SHP77 treated with DMSO at 0.1 percent for 48 hours (cell line): ENCODE measurements around the gene RAB7B.
"Not testable (repeated sequence)": the region's sequence is repeated elsewhere in the genome, so short reads cannot be mapped to it uniquely, and the experiment has no call there.

Experiments used
- DNase-seq: peaks from one replicate; lab custom pipeline; 2025; lab: John Stamatoyannopoulos, UW

Gene RAB7B

DNA sequence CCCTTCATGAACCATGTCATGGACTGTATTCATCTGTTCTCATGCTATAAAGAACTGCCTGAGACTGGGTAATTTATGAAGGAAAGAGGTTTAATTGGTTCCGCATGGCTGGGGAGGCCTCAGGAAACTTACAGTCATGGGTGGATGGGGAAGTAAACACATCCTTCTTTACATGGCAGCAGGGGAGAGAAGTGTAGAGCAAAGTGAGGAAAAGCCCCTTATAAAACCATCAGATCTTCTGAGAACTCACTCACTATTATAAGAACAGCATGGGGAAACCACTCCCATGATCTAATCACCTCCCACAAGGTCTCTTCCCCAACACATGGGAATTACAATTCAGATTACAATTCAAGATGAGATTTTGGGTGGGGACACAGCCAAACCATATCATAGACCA is 6.6 kb downstream of the RAB7B start:
- not testable (repeated sequence) for DNase-seq

DNA sequence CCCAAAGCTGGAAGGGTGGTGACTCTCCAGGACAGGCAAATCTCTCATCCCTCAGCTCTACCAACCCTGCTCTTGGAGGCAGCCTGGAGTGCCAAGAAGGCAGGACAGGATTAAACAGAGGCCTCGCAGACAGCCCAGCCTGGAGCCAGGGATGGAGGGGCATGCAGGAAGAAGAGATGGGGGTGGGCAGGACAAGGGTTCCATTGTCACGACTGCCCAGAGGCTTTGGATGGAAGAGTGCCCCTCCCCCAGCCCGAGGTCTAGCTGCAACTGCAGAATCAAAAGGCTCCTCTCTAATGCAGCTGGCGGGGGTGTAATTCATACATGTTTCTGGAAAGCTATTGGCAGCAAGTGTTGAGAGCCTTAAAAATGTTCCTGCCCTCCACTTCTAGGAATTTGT is 8.8 kb downstream of the RAB7B start:
- DNase-seq, result no peak

DNA sequence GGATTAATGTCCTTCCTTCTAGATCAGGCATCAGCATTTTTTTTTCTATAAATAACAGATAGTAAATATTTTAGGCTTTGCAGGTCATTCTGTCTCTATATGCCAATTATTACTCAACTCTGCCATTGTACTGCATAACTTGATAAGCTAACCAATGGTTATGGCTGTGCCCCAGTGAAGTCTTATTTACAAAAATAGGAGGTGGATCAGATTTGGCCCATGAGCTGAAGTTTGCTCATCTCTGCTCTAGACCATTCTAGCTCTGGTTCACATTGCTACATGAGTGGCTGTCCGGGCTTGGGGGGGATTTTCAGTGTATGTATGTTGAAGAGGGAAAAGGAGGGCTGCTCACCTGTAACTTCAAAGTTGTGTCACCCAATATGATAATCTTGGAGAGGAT is 10.1 kb downstream of the RAB7B start:
- no peak for DNase-seq

DNA sequence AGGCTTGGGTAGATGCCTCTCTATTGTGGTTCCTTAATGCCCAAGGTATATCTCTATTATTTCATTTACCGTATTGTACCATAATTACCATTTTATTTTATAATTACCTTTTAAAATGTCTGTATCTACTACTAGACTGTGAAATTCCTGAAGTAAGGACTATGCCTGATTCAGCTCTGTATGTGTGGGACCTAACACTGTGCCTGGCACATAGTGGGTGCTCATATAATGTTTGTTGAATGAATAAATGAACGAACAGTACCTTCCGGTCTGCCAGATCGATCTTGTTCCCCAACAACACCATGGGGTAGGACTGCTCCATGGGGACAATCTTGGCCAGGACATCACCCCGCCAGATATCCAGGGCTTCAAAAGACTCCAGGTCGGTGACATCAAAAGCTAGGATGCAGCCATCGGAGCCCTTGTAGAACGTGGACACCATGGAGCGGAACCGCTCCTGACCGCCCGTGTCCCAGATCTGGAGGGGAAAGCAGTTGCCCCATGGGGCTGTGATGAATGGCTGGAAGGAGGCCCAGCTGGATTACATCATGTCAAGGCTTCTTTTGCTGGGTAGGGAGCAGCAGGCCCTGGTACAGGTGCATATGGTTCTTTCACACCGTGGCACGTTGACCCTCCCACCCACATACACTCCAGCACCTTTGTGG is 10.8 kb downstream of the RAB7B start:
- DNase-seq, result no peak

DNA sequence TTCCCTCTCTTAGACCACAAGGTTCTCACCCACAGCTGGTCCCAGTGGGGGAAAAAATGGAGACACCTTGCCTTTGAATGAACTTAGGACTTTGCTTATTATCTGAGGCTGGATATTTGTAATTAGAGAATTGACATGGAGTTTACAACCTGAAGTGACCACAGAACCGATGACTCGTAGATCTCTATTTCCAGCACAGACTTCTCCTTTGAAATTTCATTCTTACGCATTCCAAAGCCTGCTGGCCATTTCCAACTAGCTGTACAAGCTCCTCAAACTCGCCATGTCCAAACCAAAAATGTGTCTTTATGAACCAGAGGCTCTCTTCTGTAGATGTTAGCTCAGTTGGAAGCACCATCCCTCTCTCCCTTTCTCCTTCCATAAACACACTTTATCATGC is 12.0 kb downstream of the RAB7B start:
- no peak for DNase-seq

DNA sequence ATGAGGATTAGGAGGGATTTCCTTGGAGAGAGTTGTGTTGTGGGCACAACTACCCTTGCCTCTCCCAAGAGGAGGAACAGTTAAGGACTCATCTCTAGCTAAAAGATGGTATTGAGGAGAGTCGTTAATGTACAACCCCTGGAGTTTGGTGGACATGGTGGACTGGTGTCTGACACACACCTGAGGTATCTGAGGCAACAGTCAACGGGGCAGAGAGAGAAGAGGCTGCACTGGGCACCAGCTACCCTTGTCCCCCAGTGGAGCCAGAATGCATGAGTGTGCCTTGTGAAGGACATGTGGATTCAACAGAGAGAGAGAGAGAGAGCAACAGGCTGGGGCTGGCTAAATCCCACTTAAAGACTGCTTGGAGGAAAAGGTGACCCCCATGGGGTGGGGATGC is 13.0 kb downstream of the RAB7B start:
- no peak for DNase-seq

DNA sequence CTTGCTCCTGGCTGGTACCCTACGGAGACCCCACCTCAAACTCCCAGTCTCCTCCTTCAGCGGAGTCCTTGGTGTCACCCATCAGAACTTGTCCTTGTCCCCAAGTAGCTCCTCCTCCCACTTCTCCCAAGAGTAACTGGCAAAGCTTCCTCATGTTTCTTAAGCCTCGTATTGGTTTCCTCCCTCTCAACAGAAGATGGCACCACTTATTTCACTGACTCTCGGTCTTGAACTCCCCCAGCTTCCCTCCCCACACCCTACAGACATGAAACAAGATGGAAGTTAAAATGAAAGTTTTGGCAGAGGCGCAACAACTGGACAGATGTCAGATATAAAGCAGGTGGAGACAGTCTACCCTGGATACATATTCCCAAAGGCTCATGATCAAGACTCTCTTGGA is 13.4 kb downstream of the RAB7B start:
- DNase-seq, result no peak

DNA sequence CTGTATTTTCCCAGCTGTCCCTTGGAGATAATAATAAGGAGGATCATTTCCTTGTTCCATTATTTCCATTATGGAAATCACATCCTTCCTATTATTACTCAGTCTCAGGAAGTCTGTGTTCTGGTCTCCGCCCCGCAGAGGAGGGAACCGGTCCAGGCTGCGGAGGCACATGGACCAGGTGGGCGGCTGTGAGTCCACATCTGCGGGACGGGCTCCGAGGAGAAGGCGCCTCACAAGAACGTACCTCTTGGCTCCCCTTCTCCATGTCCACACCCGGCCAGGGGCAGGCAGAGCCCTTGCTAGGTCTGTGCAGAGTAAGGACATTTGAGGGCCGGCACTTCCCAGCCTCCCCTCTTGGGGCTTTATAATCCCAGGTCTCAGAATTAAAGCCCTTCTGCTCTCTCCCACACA is 14.6 kb downstream of the RAB7B start:
- no peak for DNase-seq

DNA sequence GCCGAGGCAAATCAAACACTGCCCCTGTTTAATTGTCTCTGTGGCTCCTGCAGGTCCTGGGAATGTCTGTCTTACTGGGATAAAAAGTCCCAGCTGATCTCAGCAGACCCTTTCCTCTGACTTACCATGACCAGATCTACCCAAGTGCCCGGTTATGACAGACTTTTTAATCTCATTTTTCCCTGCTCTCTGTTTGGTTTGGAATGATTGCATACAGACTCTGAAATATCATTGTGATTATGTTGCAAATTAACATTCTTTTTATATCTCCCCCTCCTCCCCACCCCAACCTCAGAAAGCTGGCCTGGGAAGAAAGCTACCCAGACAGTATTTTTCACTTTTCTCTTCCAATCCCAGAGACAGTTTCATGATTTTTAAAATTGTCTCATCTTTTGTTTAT is 16.3 kb downstream of the RAB7B start:
- DNase-seq, result no peak

DNA sequence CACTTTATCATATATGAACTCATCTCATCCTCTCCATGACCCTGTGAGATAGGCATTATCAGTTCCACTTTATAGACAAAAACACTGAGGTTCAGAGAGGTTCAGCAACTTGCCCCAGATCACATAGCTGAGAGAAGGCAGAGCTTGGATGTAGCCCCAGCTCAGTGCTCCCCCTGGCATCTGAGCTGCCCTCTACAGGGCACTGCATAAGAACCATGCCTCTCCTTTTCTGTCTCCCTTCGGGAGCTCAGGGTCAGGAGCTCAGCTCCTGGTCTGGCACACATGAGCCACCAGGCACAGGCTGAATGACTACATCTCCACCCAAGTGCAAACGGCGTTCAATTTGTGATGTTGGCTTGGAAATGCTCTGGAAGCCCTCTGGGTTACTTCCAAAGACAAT is 16.9 kb downstream of the RAB7B start:
- no peak for DNase-seq

DNA sequence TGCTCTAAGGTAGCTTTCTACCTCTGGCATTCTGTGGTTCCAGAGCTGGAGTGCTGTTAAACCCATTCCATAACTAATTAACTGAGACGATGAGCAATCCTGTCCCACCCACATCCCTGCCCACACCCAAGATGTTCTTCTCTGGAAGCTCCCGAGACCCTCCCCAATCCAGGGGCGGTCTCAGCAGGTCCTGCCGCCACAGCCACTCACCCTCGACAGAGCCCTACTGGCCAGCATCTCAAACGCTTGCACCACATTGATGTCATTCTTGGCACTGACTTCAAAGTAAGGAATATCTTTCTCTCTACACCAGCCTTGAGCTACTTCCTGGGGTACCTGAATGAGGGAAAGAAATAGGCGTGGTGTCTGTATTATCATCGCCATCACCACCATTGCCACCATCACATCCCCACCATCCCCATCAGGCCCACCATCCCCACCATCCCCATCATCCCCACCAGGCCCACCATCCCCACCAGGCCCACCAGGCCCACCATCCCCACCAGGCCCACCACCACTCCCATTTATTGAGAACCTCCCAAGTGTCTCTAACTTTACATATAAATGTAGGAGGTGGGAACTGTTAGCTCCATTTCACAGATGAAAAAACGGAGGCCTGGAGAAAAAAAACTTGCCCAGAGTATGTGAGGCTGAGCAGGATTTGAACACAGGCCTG is 17.7 kb downstream of the RAB7B start:
- DNase-seq, result no peak

DNA sequence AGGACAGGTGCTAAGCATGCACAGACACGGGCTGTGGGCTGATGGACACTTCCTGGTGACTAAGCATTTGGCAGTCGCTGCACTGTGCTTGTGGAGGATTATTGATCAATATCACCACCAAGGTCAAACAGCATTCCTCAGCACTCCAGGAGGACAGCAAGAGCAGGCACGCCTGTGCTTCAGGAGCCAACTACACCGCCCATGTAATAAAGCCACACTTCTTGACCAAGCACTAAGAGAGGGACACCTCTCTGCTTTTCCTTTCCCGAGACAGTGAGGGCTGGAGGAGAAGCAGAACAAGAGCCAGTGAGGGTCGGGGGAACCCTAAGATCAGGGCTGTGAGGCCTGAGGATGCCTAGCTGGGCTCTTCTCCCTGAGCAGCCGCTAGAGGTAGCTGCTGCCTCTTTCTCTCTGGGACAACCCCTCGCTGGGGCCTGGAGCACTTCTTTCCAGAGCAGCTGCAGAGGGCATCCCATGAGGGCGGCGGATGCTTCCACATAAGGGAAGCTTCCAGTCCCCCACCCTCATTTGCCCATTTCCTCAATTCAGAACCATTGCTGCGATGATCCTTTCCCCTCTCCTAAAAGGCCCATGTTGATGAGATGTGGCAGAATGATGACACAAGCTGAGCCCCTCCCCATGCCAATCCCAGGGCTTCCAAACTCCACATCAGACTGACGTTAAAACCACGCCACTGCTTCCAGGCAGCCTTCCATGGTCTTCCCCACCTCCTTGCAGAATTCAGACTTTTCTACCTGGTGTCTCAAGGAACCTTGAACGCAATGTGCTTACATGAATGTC is 19.1 kb downstream of the RAB7B start:
- DNase-seq, result peak; percentile 13

DNA sequence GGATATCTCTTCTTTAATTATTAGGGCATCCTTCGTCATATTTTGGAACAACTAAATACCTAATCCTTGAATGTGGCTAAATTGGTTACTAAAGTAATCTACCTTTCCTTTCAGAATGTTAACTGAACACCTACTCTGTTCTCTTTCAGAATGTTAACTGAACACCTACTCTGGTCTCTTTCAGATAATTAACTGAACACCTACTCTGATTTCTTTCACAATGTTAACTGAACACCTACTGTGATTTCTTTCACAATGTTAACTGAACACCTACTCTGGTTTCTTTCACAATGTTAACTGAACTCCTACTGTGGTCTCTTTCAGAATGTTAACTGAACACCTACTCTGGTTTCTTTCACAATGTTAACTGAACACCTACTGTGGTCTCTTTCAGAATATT is 21.9 kb downstream of the RAB7B start:
- DNase-seq, result no peak

DNA sequence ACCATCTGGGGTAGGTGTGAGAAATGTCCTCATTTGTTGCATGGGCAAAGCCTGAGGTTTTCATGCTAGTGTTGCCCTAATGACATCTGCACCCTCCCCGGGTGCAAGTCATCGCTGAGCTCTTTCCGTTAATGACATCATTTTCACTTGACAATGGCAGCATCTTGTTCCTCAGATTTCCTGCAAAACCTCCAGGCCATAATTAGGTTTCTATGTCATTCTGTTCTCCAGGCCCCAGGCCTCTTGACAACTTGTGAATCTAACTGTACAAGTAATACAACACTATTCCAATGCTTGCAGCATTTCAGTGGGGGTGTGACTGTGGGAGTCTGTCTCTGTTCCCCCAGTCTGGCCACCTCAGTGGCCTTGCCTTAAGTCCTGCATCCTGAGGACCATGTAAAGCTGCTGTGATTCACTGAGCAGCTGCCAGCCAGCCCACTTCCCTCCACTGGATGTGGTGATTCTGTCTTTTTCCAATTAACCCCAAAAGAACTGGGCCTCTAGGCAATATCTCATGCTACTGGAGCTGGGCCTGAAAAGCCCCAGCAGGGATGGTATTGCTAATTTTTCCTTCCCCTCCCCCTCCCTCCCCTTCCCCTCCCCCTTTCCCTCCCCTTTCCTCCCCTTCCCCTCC is 22.8 kb downstream of the RAB7B start:
- no peak for DNase-seq

DNA sequence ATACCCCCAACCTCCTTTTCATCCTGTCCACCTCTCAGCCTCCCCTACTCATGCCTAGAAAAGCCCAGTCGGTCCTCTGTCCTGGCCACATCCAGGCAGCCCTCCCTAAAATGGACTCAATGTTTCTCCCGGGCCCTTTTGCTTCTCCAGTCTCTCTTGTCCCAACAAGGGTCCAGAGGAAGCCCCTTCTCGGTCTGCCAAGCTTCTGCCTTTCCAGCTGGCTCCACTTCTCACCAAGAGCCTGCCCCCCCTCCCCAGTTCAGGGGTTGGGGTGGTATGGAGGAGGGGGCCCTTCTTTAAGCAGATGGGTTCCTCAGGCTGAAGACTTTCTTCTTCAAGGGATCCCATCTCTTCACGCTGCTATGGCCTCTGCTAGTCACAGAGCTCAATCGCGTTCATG is 23.9 kb downstream of the RAB7B start:
- DNase-seq, result no peak

DNA sequence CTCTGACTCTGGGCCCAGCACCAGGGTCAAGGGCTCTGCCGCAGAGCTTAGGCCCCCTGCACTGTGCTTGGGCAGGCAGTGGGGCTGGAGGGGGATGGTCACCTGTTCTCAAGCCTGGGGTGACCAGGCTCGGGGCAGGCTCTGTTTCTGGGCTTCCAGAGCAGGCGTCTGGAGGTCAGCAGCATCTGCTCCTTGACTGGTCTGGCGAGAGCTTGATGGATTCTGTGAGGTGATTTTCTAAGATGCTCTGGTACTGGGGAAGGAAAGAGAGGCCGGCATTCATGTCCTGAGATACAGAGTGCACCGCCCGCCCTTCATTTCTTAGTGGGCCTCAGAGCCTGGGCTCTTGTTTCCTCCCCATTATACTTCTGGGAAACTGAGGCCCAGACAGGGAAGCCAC is 24.5 kb downstream of the RAB7B start:
- no peak for DNase-seq

DNA sequence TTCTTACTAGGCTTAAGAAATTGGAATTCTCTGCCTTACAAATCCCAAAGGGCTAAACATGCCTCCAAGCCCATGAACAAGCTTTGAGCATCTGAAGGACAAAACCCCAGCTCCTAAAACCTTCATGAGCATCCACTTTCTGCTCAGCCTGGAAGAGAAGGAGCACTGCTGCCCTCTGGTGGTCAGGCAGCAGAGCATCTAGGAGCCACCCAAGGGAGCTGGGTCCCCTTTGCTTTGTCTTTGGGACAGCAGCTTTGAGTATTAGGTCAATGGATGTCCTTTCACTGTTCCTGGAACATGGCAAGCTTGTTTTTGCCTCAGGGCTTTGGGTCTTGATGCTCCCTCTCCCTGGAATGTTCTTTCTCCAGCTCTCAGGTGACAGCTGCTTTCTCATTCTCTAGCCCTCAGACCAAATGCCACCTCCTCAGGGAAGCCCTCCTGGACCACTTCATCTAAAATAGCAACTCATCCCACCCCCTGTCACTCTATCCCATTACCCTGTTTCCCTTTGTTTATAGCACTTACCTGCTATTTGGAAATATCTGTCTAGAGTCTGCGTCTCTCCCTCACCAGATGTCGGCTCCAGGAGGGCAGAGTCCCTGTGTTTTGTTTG is 25.7 kb downstream of the RAB7B start:
- DNase-seq, result peak; percentile 27

DNA sequence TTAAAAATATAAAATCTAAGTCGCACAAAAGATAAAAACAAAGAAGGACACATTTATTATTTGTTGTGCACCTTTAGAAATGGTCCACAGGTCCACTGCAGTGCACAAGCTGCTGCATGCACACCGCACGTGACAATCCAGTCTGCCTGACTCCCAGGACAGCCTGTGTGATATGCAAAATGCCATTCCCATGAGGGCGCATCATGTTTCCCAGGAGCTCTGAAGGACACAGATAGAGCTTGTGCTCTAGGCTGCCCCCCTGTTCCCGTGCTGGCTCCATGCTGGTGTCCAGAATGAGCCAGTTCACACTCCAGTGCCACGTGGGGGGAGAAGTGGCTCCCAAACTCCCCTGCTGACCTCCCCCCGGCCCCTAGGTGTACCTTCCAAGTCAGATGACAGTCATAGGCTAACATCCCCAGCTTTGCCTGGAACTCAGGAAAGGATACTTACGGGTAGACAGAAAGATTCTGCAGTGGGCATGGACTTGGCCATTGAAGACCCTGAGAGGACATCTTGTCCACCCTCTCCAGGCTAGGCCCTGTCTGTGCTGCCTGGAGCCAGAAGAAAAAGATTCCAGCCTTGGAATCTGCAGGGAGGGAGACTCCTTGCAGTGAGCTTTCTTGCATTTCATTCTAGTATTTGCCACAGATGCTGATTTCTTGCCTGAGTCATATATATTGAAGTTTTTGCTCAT is 26.3 kb downstream of the RAB7B start:
- DNase-seq, result no peak

DNA sequence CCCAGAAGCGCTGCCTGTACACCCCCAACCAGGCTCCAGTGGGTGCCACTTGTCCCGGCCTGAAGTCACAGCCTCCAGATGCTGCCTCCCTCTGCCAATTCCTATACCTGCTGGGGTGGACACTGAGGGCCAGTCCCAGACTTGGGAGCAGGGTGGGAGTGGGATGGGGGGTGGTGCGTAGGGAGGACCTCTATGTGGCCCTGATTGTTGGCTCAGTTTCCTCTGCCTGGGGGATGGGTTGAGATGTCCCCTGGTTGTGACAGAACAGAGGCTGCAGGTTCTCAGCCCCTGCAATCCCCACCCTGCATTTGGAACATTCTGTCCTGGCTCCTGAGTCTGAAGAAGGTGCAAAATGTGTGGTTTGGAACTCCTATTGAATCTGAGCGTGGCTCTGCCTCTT is 27.2 kb downstream of the RAB7B start:
- no peak for DNase-seq

DNA sequence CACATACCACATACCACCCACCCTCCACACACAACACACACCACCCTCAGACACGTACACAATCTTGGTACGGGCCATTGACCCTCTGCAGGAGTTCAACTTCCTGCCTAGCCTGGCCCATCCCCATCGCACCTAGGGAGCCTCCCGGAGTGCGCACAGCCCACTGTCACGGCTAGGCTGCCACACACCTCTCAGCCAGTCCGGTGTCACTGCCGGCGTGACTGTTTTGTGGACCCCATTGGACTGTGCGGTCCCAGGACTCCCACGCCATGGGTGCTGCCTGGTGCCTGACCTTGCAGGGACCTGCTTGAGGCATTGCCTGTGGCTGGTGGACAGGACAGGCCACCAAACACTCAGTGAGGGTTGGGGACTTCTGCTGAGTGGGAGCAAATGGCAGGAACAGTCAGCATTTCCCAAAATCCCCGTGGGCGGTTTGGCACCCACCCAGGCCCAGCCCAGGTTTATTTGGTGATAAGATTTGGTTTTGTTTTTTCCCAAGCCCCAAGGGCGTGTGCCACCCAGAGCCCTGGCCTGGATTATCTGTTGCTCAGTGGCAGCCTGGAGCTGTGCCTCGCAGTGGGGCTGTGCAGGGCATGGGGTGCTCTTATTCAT is 27.7 kb downstream of the RAB7B start:
- no peak for DNase-seq

DNA sequence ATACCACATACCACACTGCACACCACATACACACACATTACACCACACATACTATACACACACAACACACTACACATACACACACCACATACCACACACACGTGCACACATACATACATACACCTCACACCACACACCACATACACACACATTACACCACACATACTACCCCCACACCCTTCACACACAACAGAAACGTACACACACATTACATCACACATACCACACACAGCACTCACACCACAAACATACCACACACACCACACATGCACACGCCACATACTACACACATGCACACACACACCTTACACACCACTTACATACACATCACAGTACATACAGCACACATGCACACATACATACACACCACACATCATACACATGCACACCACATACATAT is 28.5 kb downstream of the RAB7B start:
- DNase-seq, result no peak
